HepG2 (cell line): ENCODE measurements around the gene PRR30. TPM values are rescaled to one million over a fixed set of nuclear protein-coding genes. Genes with fewer than 3 reads are reported as not detected.

Experiments
- BORCS8-MEF2B ChIP-seq: sonication (generic); formaldehyde crosslinking; IDR thresholded peaks from 2 replicates; pipeline ENCODE4 v1.8.0; 2022; ENCODE audit warnings: mild to moderate bottlenecking, missing genetic modification reagents
- CENPT ChIP-seq: sonication (generic); formaldehyde crosslinking; IDR thresholded peaks from 2 replicates; pipeline ENCODE4 v1.8.0; 2022; ENCODE audit warnings: low read depth, mild to moderate bottlenecking, moderate library complexity, missing genetic modification reagents
- DNMT1 ChIP-seq: sonication (generic); formaldehyde crosslinking; IDR thresholded peaks from 2 replicates; pipeline ENCODE4 v1.5.1; 2020; ENCODE audit warnings: mild to moderate bottlenecking, missing genetic modification reagents
- FLYWCH1 ChIP-seq: sonication (generic); formaldehyde crosslinking; IDR thresholded peaks from 2 replicates; pipeline ENCODE4 v1.8.1; 2023; ENCODE audit warnings: mild to moderate bottlenecking, missing genetic modification reagents
- FOXO4 ChIP-seq: sonication (generic); formaldehyde crosslinking; conservative IDR thresholded peaks from 2 replicates; pipeline ENCODE4 v1.8.1; 2023; ENCODE audit warnings: missing genetic modification reagents
- KDM3A ChIP-seq: IDR thresholded peaks from 2 replicates; pipeline ENCODE4 v1.6.1; 2018; ENCODE audit warnings: low read depth, missing compliant biosample characterization
- MIER2 ChIP-seq: IDR thresholded peaks from 2 replicates; pipeline ENCODE4 v1.6.1; 2016; ENCODE audit warnings: missing biosample characterization, missing genetic modification reagents
- POLR2G ChIP-seq: fragments of 200-400 bp; formaldehyde crosslinking; IDR thresholded peaks from 2 replicates; pipeline ENCODE4 v1.6.1; 2018; ENCODE audit warnings: mild to moderate bottlenecking, low read depth, low read length, moderate library complexity
- TCF12 ChIP-seq, 2 experiments: fragments of 450-650 bp in 1 of 2; sonication (generic) in 1 of 2; formaldehyde crosslinking in 1 of 2; IDR thresholded peaks; 2 replicates each; pipeline versions ENCODE4 v1.6.1 to v1.8.0; 2017 to 2022; ENCODE audit warnings: antibody characterized with exemption in 1 of 2, mild to moderate bottlenecking in 1 of 2, missing genetic modification reagents in 1 of 2, moderate library complexity in 1 of 2
- U2AF2 ChIP-seq: fragments of 200-400 bp; formaldehyde crosslinking; IDR thresholded peaks from 2 replicates; pipeline ENCODE4 v1.6.1; 2017; ENCODE audit warnings: low read depth, mild to moderate bottlenecking, low read length
- ZNF337 ChIP-seq: sonication (generic); formaldehyde crosslinking; IDR thresholded peaks from 2 replicates; pipeline ENCODE4 v1.5.1; 2020; ENCODE audit warnings: missing genetic modification reagents, low read depth, mild to moderate bottlenecking, borderline replicate concordance
- ZNF557 ChIP-seq: sonication (generic); formaldehyde crosslinking; IDR thresholded peaks from 2 replicates; pipeline ENCODE4 v1.4.0; 2020; ENCODE audit warnings: missing genetic modification reagents
- ZNF574 ChIP-seq: sonication (generic); formaldehyde crosslinking; IDR thresholded peaks from 2 replicates; pipeline ENCODE4 v1.4.0; 2020; ENCODE audit warnings: missing genetic modification reagents
- ZNF609 ChIP-seq: sonication (generic); formaldehyde crosslinking; IDR thresholded peaks from 2 replicates; pipeline ENCODE4 v1.4.0; 2020; ENCODE audit warnings: mild to moderate bottlenecking, missing genetic modification reagents, borderline replicate concordance
- ZNF784 ChIP-seq: sonication (generic); formaldehyde crosslinking; IDR thresholded peaks from 2 replicates; pipeline ENCODE4 v1.5.1; 2020; ENCODE audit warnings: missing genetic modification reagents, mild to moderate bottlenecking, borderline replicate concordance
- ZNF891 ChIP-seq: sonication (generic); formaldehyde crosslinking; IDR thresholded peaks from 2 replicates; pipeline ENCODE4 v1.5.0; 2020; ENCODE audit warnings: mild to moderate bottlenecking, missing genetic modification reagents
- polyA plus RNA-seq, 8 experiments: library from polyadenylated mRNA; depleted of rRNA in 3 of 8; stranded (reverse) in 7 of 8; unstranded in 1 of 8; fragments of >200 nt; fragmentation: Illumina TruSeq in 4 of 8; extraction: Trizol in 4 of 8; gene quantifications; 2 replicates each; pipeline versions ENCODE4 v1.2.1 to v1.2.3, GENCODE V29; 2011 to 2016; ENCODE audit warnings: low read depth in 4 of 8, missing spikeins in 1 of 8, mixed read lengths in 1 of 8; ENCODE audit not compliant: insufficient read depth in 1 of 8
- total RNA-seq, 5 experiments: library from RNA; depleted of rRNA; stranded (reverse); fragments of >200 nt; fragmentation: Illumina TruSeq; extraction: Trizol; gene quantifications; 2 replicates each; pipeline ENCODE4 v1.2.3, GENCODE V29; 2016; ENCODE audit warnings: low read depth in 1 of 5

PRR30 gene
- total and polyA plus RNA-seq, 2 of the 13 experiments (the other 11 are each of a cell fraction or from before 2014, with no cell fraction given) = not detected

- 0 out of 2 replicates have a peak, but pooled peaks have one; percentile 46 for TF ChIP-seq ZNF574 (CRISPR knock-in tag)
- no peak for TF ChIP-seq FOXO4 (CRISPR knock-in tag)
- no peak for TF ChIP-seq ZNF784 (CRISPR knock-in tag)
- TF ChIP-seq U2AF2 = no peak
- TF ChIP-seq ZNF557 (CRISPR knock-in tag) = peak; percentile 87; the same call in 1 of the 2 replicates
- TF ChIP-seq POLR2G = no peak
- no peak for TF ChIP-seq BORCS8-MEF2B (CRISPR knock-in tag)
- TF ChIP-seq ZNF609 = peak; percentile 73; the same call in 1 of the 2 replicates
- no peak for TF ChIP-seq ZNF337 (CRISPR knock-in tag)
- TF ChIP-seq DNMT1 (CRISPR knock-in tag) = no peak
- no peak for TF ChIP-seq ZNF891 (CRISPR knock-in tag)
- TF ChIP-seq FLYWCH1 (CRISPR knock-in tag) = no peak
- TF ChIP-seq MIER2 (CRISPR knock-in tag) = peak; percentile 77; the same call in 1 of the 2 replicates
- TF ChIP-seq TCF12 (IDR thresholded peaks at IDR 0.05) = no peak
- peak; percentile 96 for TF ChIP-seq TCF12 (CRISPR knock-in tag; IDR thresholded peaks at IDR 0.05)
- TF ChIP-seq KDM3A (CRISPR knock-in tag) = peak; percentile 68; the same call in 1 of the 2 replicates
- no peak for TF ChIP-seq CENPT (CRISPR knock-in tag)
Measured at GRCh38 chr2:27171351-27171848, 32.2 kb upstream of the PRR30 start (continued).
